ENCODE measurements around the gene STK10.

GRCh38 chr5:172096207-172096940 is 91.7 kb downstream of the STK10 start:
- TF ChIP-seq, protein P1, sequence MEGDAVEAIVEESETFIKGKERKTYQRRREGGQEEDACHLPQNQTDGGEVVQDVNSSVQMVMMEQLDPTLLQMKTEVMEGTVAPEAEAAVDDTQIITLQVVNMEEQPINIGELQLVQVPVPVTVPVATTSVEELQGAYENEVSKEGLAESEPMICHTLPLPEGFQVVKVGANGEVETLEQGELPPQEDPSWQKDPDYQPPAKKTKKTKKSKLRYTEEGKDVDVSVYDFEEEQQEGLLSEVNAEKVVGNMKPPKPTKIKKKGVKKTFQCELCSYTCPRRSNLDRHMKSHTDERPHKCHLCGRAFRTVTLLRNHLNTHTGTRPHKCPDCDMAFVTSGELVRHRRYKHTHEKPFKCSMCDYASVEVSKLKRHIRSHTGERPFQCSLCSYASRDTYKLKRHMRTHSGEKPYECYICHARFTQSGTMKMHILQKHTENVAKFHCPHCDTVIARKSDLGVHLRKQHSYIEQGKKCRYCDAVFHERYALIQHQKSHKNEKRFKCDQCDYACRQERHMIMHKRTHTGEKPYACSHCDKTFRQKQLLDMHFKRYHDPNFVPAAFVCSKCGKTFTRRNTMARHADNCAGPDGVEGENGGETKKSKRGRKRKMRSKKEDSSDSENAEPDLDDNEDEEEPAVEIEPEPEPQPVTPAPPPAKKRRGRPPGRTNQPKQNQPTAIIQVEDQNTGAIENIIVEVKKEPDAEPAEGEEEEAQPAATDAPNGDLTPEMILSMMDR (conservative IDR thresholded peaks at IDR 0.05 in 1 of 2, IDR thresholded peaks at IDR 0.05 in 1 of 2; ENCODE audit: extremely low read depth in 1 of 2, insufficient read depth in 1 of 2, low read depth in 1 of 2, low read length in 2 of 2) = no peak
- no peak for TF ChIP-seq EZH2 (IDR thresholded peaks at IDR 0.05; ENCODE audit: borderline replicate concordance, low read length)
